ENCODE measurements around the gene CRACR2A. TPM values are rescaled to one million over a fixed set of nuclear protein-coding genes. Genes with fewer than 3 reads are reported as not detected.
A peak's percentile ranks its signal among the peaks of the same experiment; 100 is the strongest.

Gene CRACR2A
- total RNA-seq, 2 donors from 2014 or later = 50.3 to 54.8 TPM

GRCh38 chr12:3792623-3793288 lies 39.8 kb upstream of the CRACR2A start:
- Histone ChIP-seq H3K9ac (ENCODE audit: low read depth in 2 of 2, low read length in 2 of 2) (no peak overlapping the region), H3K27me3 (no peaks in the 10 kb centered on the region), H3K4me3 (no peak overlapping the region), H3K9me3 (no peaks in the 10 kb centered on the region), H3K36me3 (no peaks in the 10 kb centered on the region), H3K4me1 (no peaks in the 10 kb centered on the region), H3K27ac (no peak overlapping the region)
- intact Hi-C loops (cut with DNase I) = no loop called here
- DNase-seq = no peak
- TF ChIP-seq CTCF (IDR thresholded peaks at IDR 0.05) = no peak

GRCh38 chr12:3791256-3791874 lies 38.5 kb upstream of the CRACR2A start:
- Histone ChIP-seq H3K27ac (no peak overlapping the region), H3K4me3 (no peak overlapping the region), H3K36me3 (no peaks in the 10 kb centered on the region), H3K9ac (ENCODE audit: low read depth in 2 of 2, low read length in 2 of 2) (no peak overlapping the region), H3K27me3 (no peaks in the 10 kb centered on the region), H3K9me3 (no peaks in the 10 kb centered on the region), H3K4me1 (no peaks in the 10 kb centered on the region)
- intact Hi-C loops (cut with DNase I) = no loop called here
- no peak for DNase-seq
- TF ChIP-seq CTCF (IDR thresholded peaks at IDR 0.05) = no peak

- TF ChIP-seq CTCF (IDR thresholded peaks at IDR 0.05) = no peak
- no peak overlapping the region for H3K27ac ChIP-seq
- H3K36me3 ChIP-seq = no peaks in the 10 kb centered on the region
- DNase-seq = no peak
- H3K9me3 ChIP-seq = no peaks in the 10 kb centered on the region
- no peaks in the 10 kb centered on the region for H3K4me1 ChIP-seq
- no peak overlapping the region for H3K9ac ChIP-seq (ENCODE audit: low read depth in 2 of 2, low read length in 2 of 2)
- intact Hi-C loops (cut with DNase I) = no loop called here
- H3K4me3 ChIP-seq = no peak overlapping the region
- H3K27me3 ChIP-seq = no peaks in the 10 kb centered on the region
These were observed 37.7 kb upstream of the CRACR2A start for GRCh38 chr12:3790642-3791041.

- H3K9ac ChIP-seq (ENCODE audit: low read depth in 2 of 2, low read length in 2 of 2) = no peak overlapping the region
- no peaks in the 10 kb centered on the region for H3K9me3 ChIP-seq
- H3K27me3 ChIP-seq = no peaks in the 10 kb centered on the region
- H3K27ac ChIP-seq = no peak overlapping the region
- intact Hi-C loops (cut with DNase I) = no loop called here
- TF ChIP-seq CTCF (IDR thresholded peaks at IDR 0.05) = no peak
- H3K4me3 ChIP-seq = no peak overlapping the region
- no peaks in the 10 kb centered on the region for H3K36me3 ChIP-seq
- H3K4me1 ChIP-seq = no peaks in the 10 kb centered on the region
- DNase-seq = no peak
These were observed 36.9 kb upstream of the CRACR2A start for GRCh38 chr12:3789838-3790237.

- DNase-seq = peak; percentile 40
- Histone ChIP-seq H3K4me1 (no peaks in the 10 kb centered on the region), H3K27me3 (no peaks in the 10 kb centered on the region), H3K36me3 (no peaks in the 10 kb centered on the region), H3K9ac (ENCODE audit: low read depth in 2 of 2, low read length in 2 of 2) (no peak overlapping the region), H3K9me3 (no peaks in the 10 kb centered on the region), H3K27ac (no peak overlapping the region), H3K4me3 (no peak overlapping the region)
- intact Hi-C loops (cut with DNase I) = loop anchor here (5.0 to 10.0 kb wide), 2 partner anchors 120 to 473 kb away; no protein-coding TSS in a partner anchor
- peak; percentile 63 for TF ChIP-seq CTCF (IDR thresholded peaks at IDR 0.05)
These were observed 24.4 kb upstream of the CRACR2A start for GRCh38 chr12:3777206-3777809.

Data from colonic mucosa (tissue), 4 donors.